GM23338 (cell line): ENCODE data around the gene WDR70. TPM values are rescaled to one million over a fixed set of nuclear protein-coding genes. Genes with fewer than 3 reads are reported as not detected.

ENCODE experiments used
- ATAC-seq: fragments of 200-7000 bp; cut with Tn5 transposase; 3 replicates; pipeline ENCODE4 v1.9.1; 2020
- DNase-seq: peaks from one replicate; pipeline ENCODE4 v3.0.0-alpha.2; 2015; ENCODE audit warnings: low spot score
- H2AFZ ChIP-seq: fragments of 200-600 bp; sonication (generic); 2 replicates; pipeline ENCODE4 v1.8.0; 2016; ENCODE audit warnings: antibody characterized with exemption, mild to moderate bottlenecking, moderate library complexity
- H3F3A ChIP-seq: fragments of 200-600 bp; sonication (generic); replicated peaks from 2 replicates; pipeline ENCODE4 v1.8.0; 2017; ENCODE audit warnings: antibody characterized with exemption, mixed run types, low read depth
- H3K27ac ChIP-seq: fragments of 200-600 bp; sonication (generic); 2 replicates; pipeline ENCODE4 v1.6.1; 2016; ENCODE audit warnings: low read depth
- H3K27me3 ChIP-seq: fragments of 200-600 bp; sonication (generic); 2 replicates; pipeline ENCODE4 v1.8.0; 2016; ENCODE audit warnings: mild to moderate bottlenecking, mixed run types, moderate library complexity; ENCODE audit not compliant: insufficient read depth
- H3K36me3 ChIP-seq: fragments of 200-600 bp; sonication (generic); 2 replicates; pipeline ENCODE4 v1.8.0; 2016; ENCODE audit warnings: mild to moderate bottlenecking; ENCODE audit not compliant: insufficient read depth
- H3K4me1 ChIP-seq: fragments of 200-600 bp; sonication (generic); 2 replicates; pipeline ENCODE4 v1.8.0; 2016; ENCODE audit warnings: mild to moderate bottlenecking, moderate library complexity; ENCODE audit not compliant: insufficient read depth
- H3K4me2 ChIP-seq: fragments of 200-600 bp; sonication (generic); 2 replicates; pipeline ENCODE4 v1.7.1; 2017; ENCODE audit warnings: mixed run types
- H3K4me3 ChIP-seq: fragments of 200-600 bp; sonication (generic); 2 replicates; pipeline ENCODE4 v1.6.1; 2016; ENCODE audit warnings: mixed run types
- H3K79me2 ChIP-seq: fragments of 200-600 bp; sonication (generic); replicated peaks from 2 replicates; pipeline ENCODE4 v1.8.0; 2017; ENCODE audit warnings: mild to moderate bottlenecking; ENCODE audit not compliant: insufficient read depth
- H3K9me2 ChIP-seq: fragments of 200-600 bp; sonication (generic); 2 replicates; pipeline ENCODE4 v1.8.0; 2017; ENCODE audit not compliant: insufficient read depth
- H4K20me1 ChIP-seq: fragments of 200-600 bp; sonication (generic); replicated peaks from 2 replicates; pipeline ENCODE4 v1.8.0; 2017; ENCODE audit warnings: mild to moderate bottlenecking; ENCODE audit not compliant: insufficient read depth
- H3K27ac Mint-ChIP-seq: 2 replicates; pipeline ENCODE4 v1.8.0; 2020; ENCODE audit warnings: inconsistent platforms, mild to moderate bottlenecking, moderate library complexity, mixed read lengths
- H3K27me3 Mint-ChIP-seq: 3 replicates; pipeline ENCODE4 v1.8.0; 2022; ENCODE audit warnings: low read depth, mild to moderate bottlenecking, moderate library complexity, mixed read lengths, inconsistent platforms; ENCODE audit not compliant: insufficient read depth, poor library complexity
- H3K36me3 Mint-ChIP-seq: 3 replicates; pipeline ENCODE4 v1.8.0; 2021; ENCODE audit warnings: low read depth, mild to moderate bottlenecking, inconsistent platforms, moderate library complexity, mixed read lengths
- H3K4me1 Mint-ChIP-seq: 3 replicates; pipeline ENCODE4 v1.8.0; 2020; ENCODE audit warnings: mild to moderate bottlenecking, inconsistent platforms, mixed read lengths
- H3K4me3 Mint-ChIP-seq: 3 replicates; pipeline ENCODE4 v1.8.0; 2021; ENCODE audit warnings: moderate library complexity, mild to moderate bottlenecking, inconsistent platforms, mixed read lengths
- H3K9me3 Mint-ChIP-seq: 3 replicates; pipeline ENCODE4 v1.8.0; 2020; ENCODE audit warnings: moderate library complexity, mild to moderate bottlenecking, inconsistent platforms, mixed read lengths
- CREB1 ChIP-seq: fragments of 250-450 bp; sonication (Bioruptor Pico); IDR thresholded peaks from 2 replicates; pipeline ENCODE4 v1.5.0; 2020; ENCODE audit warnings: low read depth, mild to moderate bottlenecking, moderate library complexity
- EZH2 ChIP-seq: fragments of 200-600 bp; sonication (generic); IDR thresholded peaks from one replicate; pipeline ENCODE4 v1.8.0; 2017; ENCODE audit warnings: antibody characterized with exemption, mild to moderate bottlenecking, low read depth; ENCODE audit not compliant: unreplicated experiment
- EZH2phosphoT487 ChIP-seq: fragments of 200-600 bp; sonication (generic); IDR thresholded peaks from one replicate; pipeline ENCODE4 v1.8.1; 2018; ENCODE audit warnings: antibody characterized with exemption; ENCODE audit not compliant: unreplicated experiment
- JUNB ChIP-seq: IDR thresholded peaks from one replicate; pipeline ENCODE4 v1.6.1; 2016; ENCODE audit warnings: antibody characterized with exemption; ENCODE audit not compliant: unreplicated experiment
- NANOG ChIP-seq: IDR thresholded peaks from 2 replicates; pipeline ENCODE4 v1.6.1; 2016; ENCODE audit warnings: antibody characterized with exemption, borderline replicate concordance
- POLR2AphosphoS5 ChIP-seq: IDR thresholded peaks from 2 replicates; pipeline ENCODE4 v1.6.1; 2016; ENCODE audit warnings: antibody characterized with exemption, low read depth
- REST ChIP-seq: IDR thresholded peaks from one replicate; pipeline ENCODE4 v1.6.1; 2018; ENCODE audit warnings: antibody characterized with exemption; ENCODE audit not compliant: unreplicated experiment
- STAT1 ChIP-seq: IDR thresholded peaks from one replicate; pipeline ENCODE4 v1.6.1; 2016; ENCODE audit warnings: antibody characterized with exemption; ENCODE audit not compliant: unreplicated experiment
- ZNF114 ChIP-seq: fragments of 250-450 bp; sonication (Bioruptor Pico); IDR thresholded peaks from 2 replicates; pipeline ENCODE4 v1.5.0; 2020; ENCODE audit warnings: mild to moderate bottlenecking, moderate library complexity
- ZNF331 ChIP-seq: fragments of 250-450 bp; sonication (Bioruptor Pico); IDR thresholded peaks from 2 replicates; pipeline ENCODE4 v1.5.0; 2020; ENCODE audit warnings: low read depth, mild to moderate bottlenecking, moderate library complexity
- ZNF462 ChIP-seq: fragments of 250-450 bp; sonication (Bioruptor Pico); IDR thresholded peaks from 2 replicates; pipeline ENCODE4 v1.5.0; 2020; ENCODE audit warnings: mild to moderate bottlenecking, moderate library complexity
- polyA plus RNA-seq: library from polyadenylated mRNA; unstranded; fragments of >200 nt; fragmentation: Nextera tagmentation; extraction: Ambion mirVana; gene quantifications from 2 replicates; pipeline ENCODE4 v1.2.1, GENCODE V29; 2016
- total RNA-seq: library from RNA; depleted of rRNA; stranded (reverse); fragments of >200 nt; shearing (Covaris generic); gene quantifications from 2 replicates; pipeline ENCODE4 v1.2.3, GENCODE V29; 2014
- TF ChIP-seq, protein P1 (sequence below): IDR thresholded peaks from 2 replicates; pipeline ENCODE4 v1.6.1; 2016; ENCODE audit warnings: antibody characterized with exemption
- TF ChIP-seq, protein P2 (sequence below), 2 experiments: fragments of 200-600 bp in 1 of 2; sonication (generic) in 1 of 2; conservative IDR thresholded peaks; 2 replicates each; pipeline versions ENCODE4 v1.5.1 to v1.6.1; 2016 to 2017; ENCODE audit warnings: antibody characterized with exemption in 2 of 2, low read depth in 2 of 2, mild to moderate bottlenecking in 2 of 2, moderate library complexity in 1 of 2

WDR70 gene
- total and polyA plus RNA-seq, 2 experiments from 2014 or later: 34.9 to 86.7 TPM

DNA sequence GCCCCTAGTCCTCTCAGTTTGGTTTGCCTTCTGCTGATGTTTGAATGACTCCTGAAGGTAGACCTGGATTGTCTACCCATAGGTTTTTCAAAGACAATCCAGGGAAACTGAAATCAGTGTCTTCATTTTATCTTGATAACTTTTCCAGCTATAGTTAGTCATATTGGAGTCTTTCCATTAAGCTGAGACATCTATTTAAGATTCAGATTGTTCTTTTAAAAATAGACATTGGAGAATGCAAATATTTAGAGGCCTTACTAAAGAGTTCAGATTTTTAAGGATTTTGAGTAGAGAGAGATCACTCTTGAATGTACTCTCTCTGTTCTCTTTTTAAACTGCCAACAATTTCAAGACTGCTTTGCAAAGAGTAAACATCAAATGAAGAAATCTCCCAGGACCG lies 391.7 kb downstream of the WDR70 start:
- peaks cover 13% of the 10 kb centered on the region; the same call in 2 of the 3 replicates for H3K36me3 Mint-ChIP-seq
- Histone ChIP-seq H3K4me1 (no peaks in the 10 kb centered on the region), H4K20me1 (no peaks in the 10 kb centered on the region), H3K27ac (no peak overlapping the region), H3F3A (no peaks in the 10 kb centered on the region), H3K4me3 (no peak overlapping the region), H3K79me2 (no peaks in the 10 kb centered on the region), H2AFZ (no peak overlapping the region), H3K9me2 (peaks cover 6% of the 10 kb centered on the region; the same call in 1 of the 2 replicates), H3K36me3 (no peaks in the 10 kb centered on the region), H3K4me2 (no peak overlapping the region), H3K27me3 (no peaks in the 10 kb centered on the region)
- H3K27ac Mint-ChIP-seq: no peak overlapping the region
- ATAC-seq (no peak), DNase-seq (no peak)
- TF ChIP-seq, protein P1, sequence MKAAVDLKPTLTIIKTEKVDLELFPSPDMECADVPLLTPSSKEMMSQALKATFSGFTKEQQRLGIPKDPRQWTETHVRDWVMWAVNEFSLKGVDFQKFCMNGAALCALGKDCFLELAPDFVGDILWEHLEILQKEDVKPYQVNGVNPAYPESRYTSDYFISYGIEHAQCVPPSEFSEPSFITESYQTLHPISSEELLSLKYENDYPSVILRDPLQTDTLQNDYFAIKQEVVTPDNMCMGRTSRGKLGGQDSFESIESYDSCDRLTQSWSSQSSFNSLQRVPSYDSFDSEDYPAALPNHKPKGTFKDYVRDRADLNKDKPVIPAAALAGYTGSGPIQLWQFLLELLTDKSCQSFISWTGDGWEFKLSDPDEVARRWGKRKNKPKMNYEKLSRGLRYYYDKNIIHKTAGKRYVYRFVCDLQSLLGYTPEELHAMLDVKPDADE: no peak
- TF ChIP-seq CREB1 (CRISPR knock-in tag): no peak
- TF ChIP-seq ZNF462 (CRISPR knock-in tag): no peak
- no peak for TF ChIP-seq REST
- no peak for TF ChIP-seq NANOG
- no peak for TF ChIP-seq STAT1
- TF ChIP-seq POLR2AphosphoS5: no peak
- TF ChIP-seq EZH2: no peak
- TF ChIP-seq ZNF114: no peak
- no peak for TF ChIP-seq ZNF331 (CRISPR knock-in tag)
- no peak for TF ChIP-seq EZH2phosphoT487
- no peak for TF ChIP-seq JUNB
- TF ChIP-seq, protein P2, sequence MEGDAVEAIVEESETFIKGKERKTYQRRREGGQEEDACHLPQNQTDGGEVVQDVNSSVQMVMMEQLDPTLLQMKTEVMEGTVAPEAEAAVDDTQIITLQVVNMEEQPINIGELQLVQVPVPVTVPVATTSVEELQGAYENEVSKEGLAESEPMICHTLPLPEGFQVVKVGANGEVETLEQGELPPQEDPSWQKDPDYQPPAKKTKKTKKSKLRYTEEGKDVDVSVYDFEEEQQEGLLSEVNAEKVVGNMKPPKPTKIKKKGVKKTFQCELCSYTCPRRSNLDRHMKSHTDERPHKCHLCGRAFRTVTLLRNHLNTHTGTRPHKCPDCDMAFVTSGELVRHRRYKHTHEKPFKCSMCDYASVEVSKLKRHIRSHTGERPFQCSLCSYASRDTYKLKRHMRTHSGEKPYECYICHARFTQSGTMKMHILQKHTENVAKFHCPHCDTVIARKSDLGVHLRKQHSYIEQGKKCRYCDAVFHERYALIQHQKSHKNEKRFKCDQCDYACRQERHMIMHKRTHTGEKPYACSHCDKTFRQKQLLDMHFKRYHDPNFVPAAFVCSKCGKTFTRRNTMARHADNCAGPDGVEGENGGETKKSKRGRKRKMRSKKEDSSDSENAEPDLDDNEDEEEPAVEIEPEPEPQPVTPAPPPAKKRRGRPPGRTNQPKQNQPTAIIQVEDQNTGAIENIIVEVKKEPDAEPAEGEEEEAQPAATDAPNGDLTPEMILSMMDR (conservative IDR thresholded peaks at IDR 0.05; ENCODE audit: low read depth in 2 of 2): no peak
- peaks cover 18% of the 10 kb centered on the region for H3K9me3 Mint-ChIP-seq
- no peak overlapping the region for H3K4me3 Mint-ChIP-seq
- no peaks in the 10 kb centered on the region for H3K4me1 Mint-ChIP-seq
- H3K27me3 Mint-ChIP-seq: peaks cover 2% of the 10 kb centered on the region
